OCI-M1 (cell line): Measurements from ENCODE around the gene KPNA2.
"Not testable (repeated sequence)": the region's sequence is repeated elsewhere in the genome, so short reads cannot be mapped to it uniquely, and the experiment has no call there.

Experiments
- DNase-seq: peaks from one replicate; lab custom pipeline; 2025; lab: John Stamatoyannopoulos, UW

Gene KPNA2

DNA sequence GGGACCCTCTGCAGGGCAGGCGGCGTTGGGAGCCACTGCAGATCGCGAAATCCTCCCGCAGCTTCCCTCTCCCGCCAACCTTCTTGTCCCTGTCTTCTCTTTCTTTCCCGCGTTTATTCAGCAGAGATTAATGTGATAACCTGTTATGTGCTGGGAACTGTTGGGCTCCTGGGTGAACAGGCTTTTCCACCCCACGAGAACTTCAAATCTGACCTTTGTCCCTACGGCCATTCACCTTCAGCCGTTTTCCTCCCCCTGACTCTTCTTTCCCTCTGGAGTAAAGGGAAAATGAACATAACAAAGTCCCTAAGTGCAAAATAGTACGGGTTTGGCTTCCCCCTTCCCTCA, 15.2 kb upstream of the KPNA2 start:
- DNase-seq: no peak

DNA sequence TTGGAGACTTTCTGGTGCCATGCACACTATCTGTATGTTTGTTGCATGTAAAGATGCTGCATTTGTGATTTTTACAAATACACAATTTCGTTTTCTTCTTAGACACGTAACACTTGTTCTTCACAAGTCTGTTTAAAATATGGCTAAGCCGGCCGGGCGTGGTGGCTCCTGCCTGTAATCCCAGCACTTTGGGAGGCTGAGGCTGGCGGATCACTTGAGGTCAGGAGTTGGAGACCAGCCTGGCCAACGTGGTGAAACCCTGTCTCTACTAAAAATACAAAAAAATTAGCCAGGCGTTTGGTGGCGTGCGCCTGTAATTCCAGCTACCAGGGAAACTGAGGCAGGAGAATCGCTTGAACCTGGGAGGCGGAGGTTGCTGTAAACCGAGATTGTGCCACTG, 14.7 kb upstream of the KPNA2 start:
- DNase-seq: not testable (repeated sequence)

DNA sequence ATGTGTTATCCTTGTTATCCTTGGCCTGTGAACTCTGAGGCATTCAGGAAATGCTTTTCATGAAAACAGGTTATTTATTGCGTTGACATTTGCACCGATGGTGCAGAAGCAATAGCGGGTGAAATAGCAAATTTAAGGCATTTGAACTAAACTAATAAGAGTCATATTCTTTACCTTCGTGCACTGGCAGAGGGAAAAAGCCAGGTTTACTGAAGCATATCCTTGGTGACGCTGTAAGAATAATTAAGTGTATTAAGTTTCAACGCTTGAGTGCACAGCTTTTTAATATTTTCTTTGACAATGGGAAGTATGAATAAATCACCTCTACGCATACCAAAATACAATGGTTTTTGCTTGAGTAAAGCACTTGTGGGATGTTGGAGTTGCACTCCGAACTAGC, 13.6 kb upstream of the KPNA2 start:
- no peak for DNase-seq

DNA sequence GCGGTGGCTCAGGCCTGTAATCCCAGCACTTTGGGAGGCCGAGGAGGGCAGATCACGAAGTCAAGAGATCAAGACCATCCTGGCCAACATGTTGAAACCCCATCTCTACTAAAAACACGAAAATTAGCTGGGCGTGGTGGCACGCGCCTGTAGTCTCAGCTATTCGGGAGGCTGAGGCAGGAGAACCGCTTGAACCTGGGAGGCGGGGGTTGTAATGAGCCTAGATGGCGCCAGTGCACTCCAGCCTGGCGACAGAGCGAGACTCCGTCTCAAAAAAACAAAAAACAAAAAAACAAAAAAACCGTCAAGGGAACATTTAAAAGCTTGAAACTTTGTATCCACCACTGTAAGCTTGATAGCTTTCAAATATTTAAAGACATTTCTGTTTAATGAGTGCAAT, 13.0 kb upstream of the KPNA2 start:
- not testable (repeated sequence) for DNase-seq

DNA sequence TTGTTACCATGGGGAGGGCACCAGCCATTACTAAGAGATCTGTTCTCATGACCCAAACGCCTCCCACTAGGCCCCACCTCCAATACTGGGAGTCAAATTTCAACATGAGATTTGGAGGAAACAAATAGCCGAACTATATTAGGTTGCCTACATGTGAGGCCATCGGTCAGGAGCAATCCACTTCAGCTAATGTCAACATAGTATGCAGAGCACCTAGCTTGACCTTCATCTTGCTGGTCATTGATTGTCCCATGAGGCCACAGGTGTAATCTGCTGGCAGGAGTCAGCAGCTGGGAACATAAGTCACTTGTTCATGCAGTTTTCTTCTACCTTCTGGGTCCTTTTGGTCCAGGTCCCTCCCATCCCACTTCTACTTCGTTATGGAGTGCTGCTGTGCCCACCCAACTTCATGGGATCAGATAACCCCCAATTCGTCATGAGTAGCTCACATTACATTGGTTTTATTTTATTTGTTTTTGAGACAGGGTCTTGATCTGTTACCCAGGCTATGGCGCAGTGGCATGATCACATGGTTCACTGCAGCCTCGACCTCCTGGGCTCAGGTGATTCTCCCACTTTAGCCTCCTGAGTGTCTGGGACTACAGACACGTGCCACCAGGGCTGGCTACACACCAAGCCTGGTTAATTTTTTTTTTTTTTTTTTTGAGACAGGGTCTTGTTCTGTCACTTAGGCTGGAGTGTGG, 5.9 kb upstream of the KPNA2 start:
- DNase-seq: peak; percentile 59

DNA sequence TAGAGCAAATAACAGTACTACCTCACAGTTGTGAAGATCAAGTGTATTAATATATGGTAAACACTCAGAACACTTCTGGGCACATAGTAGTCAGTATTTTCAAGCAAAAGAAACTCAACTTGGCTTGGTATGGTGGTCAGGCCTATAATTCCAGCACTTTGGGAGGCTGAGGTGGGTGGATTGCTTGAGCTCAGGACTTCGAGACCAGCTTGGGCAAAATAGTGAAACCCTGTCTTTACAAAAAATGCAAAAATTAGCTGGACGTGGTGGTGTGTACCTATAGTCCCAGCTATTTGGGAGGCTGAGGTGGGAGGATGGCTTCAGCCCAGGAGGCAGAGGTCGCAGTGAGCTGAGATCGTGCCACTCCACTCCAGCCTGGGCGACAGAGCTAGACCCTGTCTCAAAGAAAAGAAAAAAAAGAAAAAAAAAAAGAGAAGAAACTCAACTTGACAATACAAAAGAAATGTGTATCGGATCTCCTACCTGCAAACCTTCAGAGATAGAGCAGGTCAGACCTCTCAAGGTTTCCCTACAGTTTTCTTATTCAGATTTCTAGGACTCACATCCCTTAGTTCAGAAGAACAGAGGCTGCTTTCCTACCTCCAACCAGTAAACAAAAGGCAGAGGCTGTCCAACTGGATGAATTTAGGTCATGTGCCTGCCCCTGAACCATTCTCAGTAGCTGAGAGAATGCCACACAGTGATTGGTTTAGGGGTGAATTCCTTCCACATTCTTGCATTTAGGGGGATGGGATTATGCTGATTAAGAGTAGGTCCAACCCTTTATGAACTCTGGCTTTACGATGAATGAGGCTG, 1.7 kb upstream of the KPNA2 start:
- peak; percentile 54 for DNase-seq

DNA sequence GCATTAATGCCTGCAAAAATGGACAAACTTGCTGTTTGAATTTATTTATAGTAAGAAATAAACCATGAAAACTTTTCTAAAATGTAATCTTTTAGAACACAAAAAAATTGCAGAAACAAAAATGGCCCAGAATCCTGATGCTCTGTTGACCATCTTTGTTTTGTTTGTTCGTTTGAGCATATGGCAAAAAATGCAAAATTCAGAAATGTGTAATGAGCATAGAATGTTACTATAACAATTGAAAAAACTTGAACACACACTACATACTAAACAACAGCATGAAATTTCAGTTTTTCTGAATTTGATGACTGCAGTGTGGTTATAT, 1.1 kb upstream of the KPNA2 start:
- peak; percentile 18 for DNase-seq

DNA sequence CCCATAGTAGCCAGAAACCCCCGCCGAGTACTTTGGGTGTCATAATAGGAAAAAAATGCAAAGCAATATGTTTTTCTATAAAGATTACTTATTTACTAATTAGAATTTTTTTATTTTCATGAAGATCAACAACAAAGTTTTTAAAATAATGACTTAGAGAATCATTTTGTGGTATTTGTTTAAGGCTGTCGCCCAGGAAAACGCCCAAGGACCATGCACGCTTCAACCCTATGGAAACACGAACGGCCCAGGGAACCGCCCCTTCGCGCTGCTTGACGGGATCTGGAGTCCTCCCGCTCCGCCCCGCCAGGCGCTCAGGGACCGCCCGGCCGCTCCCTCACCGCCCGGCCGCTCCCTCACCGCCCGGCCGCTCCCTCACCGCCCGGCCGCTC, 408 bp upstream of the KPNA2 start:
- DNase-seq: no peak

DNA sequence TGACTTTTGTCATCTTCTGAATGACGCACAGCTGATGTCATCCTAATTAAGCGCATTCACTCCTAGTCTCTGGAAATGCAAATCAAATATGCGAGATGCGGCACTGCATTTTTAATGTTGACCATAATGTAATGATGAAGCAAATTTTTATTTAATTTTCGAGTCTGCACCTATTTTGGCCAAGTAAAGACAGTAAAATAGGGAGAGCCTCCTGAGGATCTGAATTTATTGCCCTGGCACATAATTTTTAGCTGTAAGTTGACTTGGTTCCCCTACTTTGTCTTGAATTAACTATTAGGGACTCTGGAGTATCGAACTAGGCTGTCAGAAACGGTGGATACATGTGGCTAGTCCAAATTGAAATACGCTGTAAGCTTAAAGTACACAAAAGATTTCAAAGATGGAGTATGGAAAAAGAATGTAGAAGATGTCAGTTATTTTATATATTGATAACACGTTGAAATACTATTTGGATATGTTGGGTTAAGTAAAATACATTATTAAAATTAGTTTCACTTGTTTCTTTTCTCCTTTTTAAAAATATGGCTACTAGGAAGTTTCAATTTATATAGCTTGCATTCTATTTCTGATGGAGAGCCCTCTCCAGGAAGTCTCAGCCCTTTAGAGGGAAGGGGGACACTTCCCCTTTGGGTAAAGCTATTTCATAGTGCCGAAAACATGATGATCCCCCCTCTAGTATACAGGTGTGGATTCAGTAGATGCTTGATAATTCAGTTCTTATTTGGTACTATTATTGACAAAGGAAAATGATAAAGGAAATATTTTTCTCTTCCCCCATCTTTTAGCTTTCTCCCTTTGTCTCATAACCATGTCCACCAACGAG, 991 bp downstream of the KPNA2 start:
- no peak for DNase-seq

DNA sequence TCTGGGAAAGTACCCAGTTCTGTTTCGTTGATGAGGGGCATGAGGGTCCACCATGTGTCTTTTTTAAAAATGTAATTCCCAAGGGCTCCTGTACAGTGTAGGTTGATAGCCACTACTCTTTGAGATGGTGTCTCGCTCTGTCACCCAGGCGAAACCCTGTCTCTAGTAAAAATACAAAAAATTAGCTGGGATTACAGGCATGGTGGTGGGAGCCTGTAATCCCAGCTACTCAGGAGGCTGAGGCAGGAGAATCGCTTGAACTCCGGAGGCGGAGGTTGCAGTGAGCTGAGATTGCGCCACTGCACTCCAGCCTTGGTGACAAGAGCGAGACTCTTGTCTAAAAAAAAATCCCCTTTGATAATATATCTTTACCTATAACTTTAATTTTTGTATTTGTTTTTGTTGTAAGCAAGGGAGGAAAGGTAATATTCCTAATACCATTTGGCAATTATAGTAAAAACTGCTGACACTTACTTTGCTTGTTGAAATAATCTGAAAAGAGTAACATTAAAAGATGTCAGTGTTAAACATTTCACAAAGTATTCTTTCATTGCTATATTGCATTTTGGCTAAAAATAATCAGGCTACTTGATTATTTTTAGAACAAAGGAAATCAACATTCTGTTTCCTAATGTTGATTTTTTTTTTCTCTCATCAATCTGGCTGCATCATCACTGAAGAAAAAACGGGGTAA, 11.8 kb downstream of the KPNA2 start:
- no peak for DNase-seq

DNA sequence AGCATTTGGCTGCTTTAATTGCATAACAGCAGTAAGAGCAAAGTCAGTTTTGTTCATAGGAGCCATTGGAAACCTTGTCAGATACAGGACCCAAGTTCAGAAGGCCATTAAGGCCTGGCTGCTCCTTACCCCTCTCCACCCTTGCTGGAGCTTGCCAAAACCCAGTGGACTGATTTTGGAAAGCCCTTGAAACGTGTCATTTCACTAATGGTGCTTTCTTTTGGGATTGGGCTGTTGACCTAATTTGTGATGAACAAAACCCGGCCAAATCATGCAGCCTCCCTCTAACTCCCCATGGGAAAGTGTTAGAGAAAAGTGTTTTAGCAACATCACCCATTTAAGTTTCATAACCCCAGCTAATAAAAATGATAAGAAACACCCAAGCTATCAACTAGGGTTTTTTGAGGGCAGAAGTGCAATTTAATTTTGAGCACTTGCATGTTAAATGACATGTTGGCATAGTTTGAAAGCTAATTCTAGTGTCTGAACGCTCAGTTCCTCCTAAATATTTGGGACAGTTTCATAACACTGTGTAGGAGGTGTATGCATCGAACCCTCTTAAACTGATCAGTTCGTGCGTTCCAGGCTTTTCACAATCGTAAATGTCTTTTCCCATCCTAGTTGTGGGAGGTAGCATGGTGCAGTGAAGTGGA, 12.5 kb downstream of the KPNA2 start:
- not testable (repeated sequence) for DNase-seq

DNA sequence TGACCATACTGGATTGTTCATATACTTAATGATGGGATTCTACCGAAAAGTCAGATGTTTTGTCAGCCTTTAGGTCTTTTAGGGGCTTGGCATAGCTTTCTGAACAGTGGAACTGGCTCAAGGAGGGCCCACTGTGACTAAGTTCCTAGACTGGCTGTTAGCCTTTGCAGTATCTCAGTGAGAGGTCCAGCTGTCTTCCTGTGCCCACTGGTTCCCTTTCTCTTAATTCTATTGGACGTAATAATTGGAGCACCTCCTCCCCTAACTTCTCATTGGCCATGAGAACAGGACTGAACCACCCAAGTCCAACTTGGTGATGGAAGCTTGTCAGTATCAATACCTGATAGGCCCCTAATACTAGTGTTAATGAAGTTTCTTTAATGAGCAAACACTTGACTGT, 13.5 kb downstream of the KPNA2 start:
- DNase-seq: no peak

DNA sequence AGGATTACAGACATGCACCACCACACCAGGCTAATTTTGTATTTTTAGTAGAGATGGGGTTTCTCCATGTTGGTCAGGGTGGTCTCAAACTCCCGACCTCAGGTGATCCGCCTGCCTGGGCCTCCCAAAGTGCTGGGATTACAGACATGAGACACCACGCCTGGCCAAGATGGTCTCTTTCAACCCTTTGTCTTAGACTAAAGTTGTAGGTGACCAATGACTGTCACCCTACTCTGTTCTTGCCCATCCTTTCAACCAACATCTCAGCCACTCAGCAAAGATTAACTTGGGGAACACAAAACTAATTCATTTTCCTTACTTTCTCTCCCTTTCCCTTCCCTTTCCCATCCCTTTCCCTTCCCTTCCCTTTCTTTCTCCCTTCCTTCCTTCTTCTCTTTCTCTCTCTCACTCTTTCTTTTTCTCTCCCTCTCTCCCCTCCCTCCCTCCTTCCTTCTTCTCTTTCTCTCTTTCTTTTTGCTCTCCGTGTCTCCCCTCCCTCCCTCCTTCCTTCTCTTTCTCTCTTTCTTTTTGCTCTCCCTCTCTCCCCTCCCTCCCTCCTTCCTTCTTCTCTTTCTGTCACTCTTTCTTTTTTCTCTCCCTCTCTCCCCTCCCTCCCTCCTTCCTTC, 14.4 kb downstream of the KPNA2 start:
- not testable (repeated sequence) for DNase-seq

DNA sequence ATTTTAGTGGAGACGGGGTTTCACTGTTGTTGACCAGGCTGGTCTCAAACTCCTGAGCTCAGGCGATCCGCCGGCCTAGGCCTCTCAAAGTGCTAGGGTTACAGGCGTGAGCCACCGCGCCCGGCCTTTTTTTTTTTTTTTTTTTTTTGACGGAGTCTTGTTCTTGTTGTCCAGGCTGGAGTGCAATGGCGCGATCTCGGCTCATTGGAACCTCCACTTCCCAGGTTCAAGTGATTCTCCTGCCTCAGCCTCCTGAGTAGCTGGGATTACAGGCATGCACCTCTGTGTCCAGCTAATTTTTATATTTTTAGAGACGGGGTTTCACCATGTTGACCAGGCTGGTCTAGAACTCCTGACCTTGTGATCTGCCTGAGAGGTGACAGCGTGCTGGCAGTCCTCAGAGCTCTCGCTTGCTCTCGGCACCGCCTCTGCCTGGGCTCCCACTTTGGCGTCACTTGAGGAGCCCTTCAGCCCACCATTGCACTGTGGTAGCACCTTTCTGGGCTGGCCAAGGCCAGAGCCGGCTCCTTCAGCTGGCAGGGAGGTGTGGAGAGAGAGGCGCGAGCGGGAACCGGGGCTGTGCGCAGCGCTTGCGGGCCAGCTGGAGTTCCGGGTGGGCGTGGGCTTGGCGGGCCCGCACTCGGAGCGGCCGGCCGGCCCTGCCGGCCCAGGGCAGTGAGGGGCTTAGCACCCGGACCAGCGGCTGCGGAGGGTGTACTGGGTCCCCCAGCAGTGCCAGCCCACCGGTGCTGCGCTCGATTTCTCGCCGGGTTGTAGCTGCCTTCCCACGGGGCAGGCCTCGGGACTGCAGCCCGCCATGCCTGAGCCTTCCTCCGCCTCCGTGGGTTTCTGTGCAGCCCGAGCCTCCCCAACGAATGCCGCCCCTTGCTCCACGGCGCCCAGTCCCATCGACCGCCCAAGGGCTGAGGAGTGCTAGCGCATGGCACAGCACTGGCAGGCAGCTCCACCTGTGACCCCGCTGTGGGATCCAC, 16.1 kb downstream of the KPNA2 start:
- DNase-seq: not testable (repeated sequence)

DNA sequence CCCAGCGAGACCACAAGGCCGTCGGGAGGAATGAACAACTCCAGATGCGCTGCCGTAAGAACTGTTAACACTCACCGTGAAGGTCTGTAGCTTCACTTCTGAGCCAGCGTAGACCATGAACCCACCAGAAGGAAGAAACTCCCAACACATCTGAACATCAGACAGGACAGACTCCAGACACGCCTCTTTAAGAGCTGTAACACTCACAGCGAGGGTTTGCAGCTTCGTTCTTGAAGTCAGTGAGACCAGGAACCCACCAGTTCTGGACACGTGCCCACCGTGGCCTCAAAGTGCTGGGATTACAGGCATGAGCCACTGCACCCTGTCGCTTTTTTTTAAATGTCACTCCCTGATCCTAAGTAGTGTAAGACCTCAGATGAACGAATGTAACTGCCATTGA, 17.3 kb downstream of the KPNA2 start:
- no peak for DNase-seq

DNA sequence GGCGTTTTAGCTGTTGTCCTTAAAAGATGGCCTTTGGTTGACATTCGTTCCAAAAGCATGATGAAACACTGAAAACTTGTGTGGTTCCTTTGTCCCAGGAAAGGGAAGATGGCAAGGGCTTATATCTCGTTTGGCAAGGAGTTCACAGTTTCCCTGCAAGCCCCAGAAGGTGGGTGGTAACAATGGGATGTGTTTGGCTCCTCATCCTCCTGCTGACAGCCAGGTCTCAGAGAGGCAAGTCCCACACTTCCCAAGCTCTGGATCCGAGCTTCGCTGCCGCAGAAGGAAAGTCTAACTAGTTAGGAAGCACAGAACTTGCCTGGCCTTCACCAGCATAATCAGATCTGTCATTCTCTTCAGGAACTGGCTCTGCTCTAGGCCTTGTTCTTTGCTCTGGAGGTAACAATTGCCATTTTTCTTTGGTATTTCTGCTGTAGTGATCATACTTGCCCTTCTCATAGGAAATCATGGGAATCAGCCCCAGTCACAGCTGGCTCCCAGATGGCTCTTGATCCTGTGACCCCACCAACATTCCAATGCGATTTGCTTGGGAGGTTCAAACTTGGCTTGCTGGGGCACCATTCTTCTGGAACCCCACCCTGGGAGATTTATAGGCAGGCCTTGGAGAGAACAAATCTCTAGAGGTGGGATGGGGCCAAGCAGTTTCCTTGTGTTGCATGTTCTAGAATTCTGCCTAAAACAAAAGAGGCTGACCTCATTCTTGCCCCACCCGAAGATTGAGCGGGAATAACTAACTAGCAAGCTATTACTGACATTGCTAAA, 17.9 kb downstream of the KPNA2 start:
- DNase-seq: no peak

DNA sequence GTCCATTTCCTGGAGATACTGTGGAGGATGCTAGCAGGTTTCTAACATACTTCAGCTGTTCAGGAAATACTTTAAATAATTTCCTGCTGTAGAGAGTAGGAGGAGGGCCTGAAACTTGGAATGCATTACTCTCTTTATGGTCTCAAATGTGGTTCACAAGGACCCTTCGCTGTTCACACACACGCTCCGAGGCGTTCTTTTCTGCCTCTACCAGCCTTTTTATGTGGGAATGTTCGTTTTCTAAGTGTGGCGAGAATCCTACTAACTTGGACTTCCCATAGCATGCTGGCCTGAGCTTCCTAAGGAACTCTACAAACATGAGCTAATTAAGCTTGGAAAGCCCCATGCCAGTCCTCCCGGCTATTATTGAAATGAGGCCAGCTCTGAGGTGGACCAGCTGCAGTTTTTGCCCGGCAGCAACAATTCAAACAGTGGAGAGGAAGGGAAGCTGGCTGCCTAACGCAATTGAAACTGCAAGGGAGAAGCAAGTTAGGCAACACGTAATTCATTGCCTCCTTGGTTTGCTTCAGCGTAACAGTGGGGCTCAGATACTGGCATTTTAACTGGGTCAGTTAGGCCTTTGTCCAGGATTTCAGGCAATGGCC, 18.9 kb downstream of the KPNA2 start:
- DNase-seq: no peak

DNA sequence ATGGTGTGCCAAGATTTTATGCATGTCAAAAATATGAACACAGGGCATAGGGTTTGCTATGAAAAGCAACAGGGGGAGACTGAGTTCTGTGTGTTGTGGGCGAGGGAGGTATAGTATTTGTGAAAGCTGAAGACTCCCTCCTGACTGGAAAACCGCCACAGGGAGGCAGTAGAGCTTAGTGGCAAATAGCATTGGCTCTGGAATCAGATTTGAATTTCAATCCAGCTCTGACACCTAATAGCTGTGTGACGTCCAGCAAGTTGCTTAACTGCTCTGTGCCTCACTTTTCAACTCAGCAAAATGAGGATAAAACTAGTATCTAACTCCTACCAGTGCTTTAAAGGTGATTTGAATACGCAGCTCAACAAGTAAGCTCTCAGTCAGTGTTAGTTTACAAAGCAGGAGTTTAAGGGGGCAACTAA, 22.0 kb downstream of the KPNA2 start:
- peak; percentile 50 for DNase-seq

DNA sequence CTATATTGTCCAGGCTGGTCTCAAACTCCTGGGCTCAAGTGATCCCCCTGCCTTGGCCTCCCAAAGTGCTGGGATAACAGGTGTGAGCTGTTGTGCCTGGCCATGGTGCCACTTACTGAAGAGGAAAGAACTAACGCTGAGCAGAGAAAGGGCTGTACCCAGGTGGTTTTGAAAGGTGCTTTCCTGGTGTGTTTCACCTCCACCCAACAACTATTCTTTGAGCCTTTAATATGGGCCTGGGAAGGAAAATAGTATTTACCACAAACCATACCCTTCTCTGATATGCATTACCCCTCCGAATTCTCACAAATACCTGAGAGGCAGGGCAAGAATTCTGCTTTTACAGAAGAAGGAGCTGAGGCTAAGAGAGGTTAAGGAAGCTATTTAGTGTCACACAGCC, 24.8 kb downstream of the KPNA2 start:
- DNase-seq: no peak
